Muscle of leg (tissue), 9 donors: ENCODE results near the gene TNFRSF1A. TPM values are rescaled to one million over a fixed set of nuclear protein-coding genes. Genes with fewer than 3 reads are reported as not detected.

Experiments used
- polyA plus RNA-seq, 8 donors: library from polyadenylated mRNA; unstranded; fragments of 120-200 nt; gene quantifications; one replicate each; pipeline versions ENCODE4 v1.2.1 to v1.2.3, GENCODE V29; 2013; ENCODE audit warnings: inconsistent platforms in 1 of 8, low replicate concordance in 1 of 8; ENCODE audit not compliant: insufficient read length in 8 of 8, insufficient read depth in 1 of 8
- total RNA-seq: library from RNA; stranded (reverse); fragments of 120-200 nt; gene quantifications from one replicate; pipeline ENCODE4 v1.2.4, GENCODE V29; 2013

The TNFRSF1A gene
- total and polyA plus RNA-seq, 9 donors = 38.5 to 92.0 (median 64.1) TPM

Other genes with a start within 250 kb of the TNFRSF1A start
- 47.8 TPM for gene VWF, start 217.4 kb downstream of the TNFRSF1A start, total RNA-seq
- 10 to 100 TPM; 61.4 to 98.6 (median 83.2) TPM for gene VWF, start 217.4 kb downstream of the TNFRSF1A start, polyA plus RNA-seq
- gene CD9, start 141.7 kb downstream of the TNFRSF1A start, total RNA-seq = 60.7 TPM
- 10 to 100 TPM; 39.5 to 94.5 (median 61.0) TPM for gene CD9, start 141.7 kb downstream of the TNFRSF1A start, polyA plus RNA-seq
- gene PLEKHG6, start 31.4 kb downstream of the TNFRSF1A start, total RNA-seq = 0.58 TPM
- gene PLEKHG6, start 31.4 kb downstream of the TNFRSF1A start, polyA plus RNA-seq = 1 to 10 TPM in 6 of 8 donors, under 1 TPM in 2; 0.26 to 6.0 (median 1.4) TPM
- gene SCNN1A, start 33.5 kb upstream of the TNFRSF1A start, total RNA-seq = not detected
- 1 to 10 TPM in 1 of 8 donors, under 1 TPM in 6, not detected in 1; 0.17 to 4.1 (median 0.24) TPM for gene SCNN1A, start 33.5 kb upstream of the TNFRSF1A start, polyA plus RNA-seq
- gene LTBR, start 42.1 kb upstream of the TNFRSF1A start, total RNA-seq = 32.9 TPM
- gene LTBR, start 42.1 kb upstream of the TNFRSF1A start, polyA plus RNA-seq = 10 to 100 TPM; 34.8 to 48.2 (median 40.2) TPM
- gene CD27, start 102.9 kb upstream of the TNFRSF1A start, total RNA-seq = 0.27 TPM
- gene CD27, start 102.9 kb upstream of the TNFRSF1A start, polyA plus RNA-seq = 1 to 10 TPM in 3 of 8 donors, under 1 TPM in 5; 0.43 to 1.6 (median 0.53) TPM
- 10.5 TPM for gene TAPBPL, start 110.0 kb upstream of the TNFRSF1A start, total RNA-seq
- 10 to 100 TPM in 1 of 8 donors, 1 to 10 TPM in 7; 7.3 to 10.2 (median 9.0) TPM for gene TAPBPL, start 110.0 kb upstream of the TNFRSF1A start, polyA plus RNA-seq
- 4.6 TPM for gene VAMP1, start 128.6 kb upstream of the TNFRSF1A start, total RNA-seq
- 10 to 100 TPM in 4 of 8 donors, 1 to 10 TPM in 4; 6.2 to 16.2 (median 9.7) TPM for gene VAMP1, start 128.6 kb upstream of the TNFRSF1A start, polyA plus RNA-seq
- 179 TPM for gene MRPL51, start 151.2 kb upstream of the TNFRSF1A start, total RNA-seq
- 100 to 1,000 TPM; 131 to 171 (median 143) TPM for gene MRPL51, start 151.2 kb upstream of the TNFRSF1A start, polyA plus RNA-seq
- 24.4 TPM for gene NCAPD2, start 152.0 kb upstream of the TNFRSF1A start, total RNA-seq
- gene NCAPD2, start 152.0 kb upstream of the TNFRSF1A start, polyA plus RNA-seq = 10 to 100 TPM; 28.9 to 52.0 (median 40.5) TPM
- 4,312 TPM for gene GAPDH, start 192.4 kb upstream of the TNFRSF1A start, total RNA-seq
- gene GAPDH, start 192.4 kb upstream of the TNFRSF1A start, polyA plus RNA-seq = 1,000 to 10,000 TPM; 2,917 to 5,100 (median 3,934) TPM
- gene IFFO1, start 214.0 kb upstream of the TNFRSF1A start, total RNA-seq = 20.1 TPM
- gene IFFO1, start 214.0 kb upstream of the TNFRSF1A start, polyA plus RNA-seq = 10 to 100 TPM; 26.2 to 40.4 (median 34.7) TPM
- 23.1 TPM for gene NOP2, start 226.2 kb upstream of the TNFRSF1A start, total RNA-seq
- 10 to 100 TPM; 19.2 to 33.1 (median 26.1) TPM for gene NOP2, start 226.2 kb upstream of the TNFRSF1A start, polyA plus RNA-seq